ENCODE results near the gene DCXR. TPM values are rescaled to one million over a fixed set of nuclear protein-coding genes. Genes with fewer than 3 reads are reported as not detected.

DCXR gene
- total and polyA plus RNA-seq, 2 of the 13 experiments (the other 11 are each of a cell fraction or from before 2014, with no cell fraction given) = 287 to 311 TPM

- TF ChIP-seq ZMAT5 (CRISPR knock-in tag; IDR thresholded peaks at IDR 0.05; ENCODE audit: borderline replicate concordance, low read depth) (no peak), ZNF138 (CRISPR knock-in tag; IDR thresholded peaks at IDR 0.05; ENCODE audit: low read depth) (no peak; the same call in 1 of the 2 replicates), IKZF1 (IDR thresholded peaks at IDR 0.05) (no peak), PBX3 (CRISPR knock-in tag; IDR thresholded peaks at IDR 0.05; ENCODE audit: borderline replicate concordance) (peak; percentile 71; the same call in 1 of the 2 replicates), ZBTB34 (CRISPR knock-in tag; IDR thresholded peaks at IDR 0.05) (peak; percentile 13), SATB2 (CRISPR knock-in tag; IDR thresholded peaks at IDR 0.05) (no peak; the same call in none of the 2 replicates), CHCHD3 (CRISPR knock-in tag; IDR thresholded peaks at IDR 0.05) (no peak), GABPB1 (CRISPR knock-in tag; IDR thresholded peaks at IDR 0.05) (peak; percentile 10; the same call in 1 of the 2 replicates), AGO2 (optimal IDR thresholded peaks at IDR 0.05; ENCODE audit: low read depth, low read length) (peak; percentile 100), KLF13 (CRISPR knock-in tag; IDR thresholded peaks at IDR 0.05) (peak; percentile 1; the same call in 1 of the 2 replicates), ATF3 (CRISPR knock-in tag; IDR thresholded peaks at IDR 0.05) (no peak; the same call in 1 of the 2 replicates), TFDP2 (CRISPR knock-in tag; IDR thresholded peaks at IDR 0.05) (peak; percentile 53), BHLHE40 (IDR thresholded peaks at IDR 0.05; ENCODE audit: low read length) (peak; percentile 32; the same call in 1 of the 2 replicates), JUND (CRISPR knock-in tag; IDR thresholded peaks at IDR 0.05) (peak; percentile 3; the same call in 1 of the 2 replicates), E2F5 (CRISPR knock-in tag; conservative IDR thresholded peaks at IDR 0.05) (no peak), ZNF564 (CRISPR knock-in tag; IDR thresholded peaks at IDR 0.05) (no peak; the same call in 1 of the 2 replicates), GFI1 (CRISPR knock-in tag; IDR thresholded peaks at IDR 0.05; ENCODE audit: borderline replicate concordance) (no peak), ZNF816 (CRISPR knock-in tag; IDR thresholded peaks at IDR 0.05; ENCODE audit: borderline replicate concordance) (peak; percentile 57), MYC (CRISPR knock-in tag; IDR thresholded peaks at IDR 0.05; ENCODE audit: borderline replicate concordance) (no peak; the same call in 1 of the 2 replicates), ZZZ3 (CRISPR knock-in tag; IDR thresholded peaks at IDR 0.05; ENCODE audit: borderline replicate concordance) (no peak), ZNF629 (CRISPR knock-in tag; conservative IDR thresholded peaks at IDR 0.05) (peak; percentile 19; the same call in 1 of the 2 replicates)
Observed at GRCh38 chr17:81994593-81995462, 42.7 kb downstream of the DCXR start (continued).
